ENCODE measurements around the gene OSGEP.
"Not testable (repeated sequence)": the region's sequence is repeated elsewhere in the genome, so short reads cannot be mapped to it uniquely, and the experiment has no call there.

OSGEP gene

DNA sequence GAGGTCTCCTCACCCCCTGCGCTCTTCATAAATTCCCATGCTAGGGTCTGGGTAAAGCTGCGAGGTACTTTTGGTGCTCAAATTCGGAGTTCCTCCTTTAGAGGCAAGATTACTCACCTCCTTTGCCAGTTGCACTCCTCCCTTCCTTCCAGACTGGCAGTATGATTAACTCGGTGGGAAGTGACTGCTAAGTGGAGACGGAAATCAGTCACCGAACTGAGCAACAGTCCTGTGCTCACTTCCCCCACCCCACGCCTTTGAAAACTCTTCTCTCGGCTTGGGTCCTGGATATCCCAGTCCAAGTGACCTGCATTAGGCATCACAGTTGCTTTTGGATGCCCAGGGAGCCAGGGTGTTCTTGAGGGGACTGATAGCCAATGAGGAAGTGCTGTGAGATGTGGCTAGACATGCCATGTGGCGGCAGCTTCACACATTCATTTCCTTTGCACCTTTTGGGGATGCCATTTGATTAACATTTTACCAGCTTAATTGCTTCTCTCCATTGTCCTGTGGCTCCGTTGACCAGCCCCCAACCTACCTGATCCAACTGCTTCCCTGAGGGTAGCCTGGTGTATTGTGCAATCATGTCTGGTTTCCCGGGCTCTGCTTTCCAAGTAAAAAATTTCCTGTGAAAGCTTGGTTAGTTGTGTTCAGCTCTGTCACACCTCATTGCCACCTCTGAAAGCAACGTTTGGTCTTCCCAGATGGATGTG, 15.4 kb upstream of the OSGEP start:
- FAIRE-seq: no peak
- DNase-seq (ENCODE audit: low spot score): peak; percentile 72

DNA sequence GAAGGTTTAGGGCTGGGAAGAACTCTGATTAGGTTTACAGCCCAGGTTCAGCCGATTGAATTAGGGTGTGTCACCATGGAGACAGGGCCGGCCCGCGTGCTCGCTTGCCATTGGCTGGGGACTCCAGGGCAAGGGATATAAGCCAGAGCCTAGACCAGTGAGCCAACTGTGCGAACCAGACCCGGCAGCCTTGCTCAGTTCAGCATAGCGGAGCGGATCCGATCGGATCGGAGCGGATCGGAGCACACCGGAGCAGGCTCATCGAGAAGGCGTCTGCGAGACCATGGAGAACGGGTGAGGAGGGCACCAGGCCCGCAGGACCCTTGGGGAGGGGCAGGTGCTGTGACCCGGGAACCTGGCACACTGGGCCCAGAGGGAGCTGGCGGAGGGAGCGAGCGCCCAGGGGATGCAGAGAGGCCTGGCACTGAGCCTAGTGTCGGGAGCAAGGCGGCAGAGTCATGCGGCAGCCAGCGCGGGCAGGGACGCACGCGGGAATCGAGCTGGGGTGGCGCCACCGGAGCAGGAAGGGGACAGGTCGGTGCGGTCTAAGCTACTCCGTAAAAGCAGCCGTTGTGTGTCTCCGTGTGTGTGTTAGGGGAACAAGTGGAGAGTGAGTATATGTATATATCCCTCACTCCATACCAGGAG, 14.8 kb upstream of the OSGEP start, which contains the start of gene PNP:
Gene PNP (plus strand): TSS at position 165 of the 648 bp plus-strand sequence. CDS start 119 bp downstream, at position 284.
- peak; percentile 98 for DNase-seq (ENCODE audit: low spot score)
- peak; percentile 86 for FAIRE-seq

DNA sequence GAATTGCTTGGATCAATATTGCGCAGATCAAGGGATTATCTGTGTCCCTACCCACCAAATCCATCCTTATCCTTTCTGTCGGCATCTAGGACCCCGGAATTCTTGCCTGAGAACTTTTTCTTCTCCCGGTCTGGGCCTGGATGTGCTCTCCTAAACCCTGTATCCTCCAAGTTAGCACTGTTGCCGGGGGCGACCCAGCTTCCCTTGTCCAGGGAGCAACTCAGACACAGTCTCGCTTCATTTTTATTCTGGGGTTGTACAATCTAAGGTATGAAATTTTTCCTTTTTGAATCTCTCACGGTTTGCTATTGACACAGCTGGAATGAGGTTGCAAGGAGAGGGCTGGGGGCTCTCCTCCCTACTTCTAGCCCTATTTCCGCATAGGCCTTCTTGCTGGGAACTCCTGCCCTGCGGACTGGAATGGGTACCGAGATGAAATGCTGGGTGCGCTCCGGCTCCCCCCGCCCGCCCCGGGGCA, 14.2 kb upstream of the OSGEP start:
- peak; percentile 19 for DNase-seq (ENCODE audit: low spot score)
- no peak for FAIRE-seq

DNA sequence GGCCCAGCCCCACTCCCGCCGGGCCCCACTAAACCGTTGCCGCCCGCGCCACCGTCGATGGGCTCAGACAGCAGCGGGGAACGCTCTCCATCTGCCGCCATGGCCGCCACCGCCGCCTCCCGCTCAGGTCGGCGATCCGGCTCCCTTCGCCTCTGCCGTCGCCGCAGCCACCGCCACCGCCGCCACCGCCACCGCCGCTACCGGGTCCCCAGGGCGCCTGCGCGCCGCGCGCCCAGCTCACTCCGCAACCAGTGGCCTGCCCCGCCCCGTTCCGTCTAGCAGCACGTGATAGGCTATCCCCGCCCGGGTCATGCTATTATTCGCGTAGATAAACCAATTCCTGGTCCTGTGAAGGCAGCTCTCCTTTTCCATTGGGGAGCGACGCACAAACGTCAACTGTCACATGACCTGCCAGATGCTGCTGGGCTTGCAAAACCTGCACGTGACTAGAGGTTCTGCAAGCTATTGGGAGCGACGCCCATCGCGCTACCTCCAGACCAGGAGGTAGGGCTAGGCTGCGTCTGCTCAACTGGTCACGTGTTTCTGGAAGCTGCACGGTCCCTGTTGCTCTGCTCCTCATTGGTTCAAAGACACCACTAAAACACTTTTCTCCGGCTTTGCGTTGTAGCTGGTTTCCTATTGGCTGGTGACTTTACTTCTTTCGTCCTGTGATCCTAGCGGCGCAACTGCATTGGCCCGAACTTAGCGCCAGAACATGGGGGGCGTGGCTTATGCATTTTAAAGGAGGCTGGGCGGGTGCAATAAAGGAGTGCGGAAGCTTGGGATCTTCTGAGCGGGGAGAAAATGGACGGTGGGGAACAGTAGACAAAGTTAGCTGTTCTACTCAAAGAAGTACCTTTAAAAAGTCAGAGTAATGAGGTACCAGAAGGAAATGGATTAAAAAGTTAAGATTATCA, 6.9 kb upstream of the OSGEP start, which contains the start of gene PIP4P1:
Gene PIP4P1 (minus strand): TSS at position 210 of the 917 bp plus-strand sequence. CDS start 109 bp downstream, at position 101.
- FAIRE-seq (peak; percentile 98), DNase-seq (ENCODE audit: low spot score) (peak; percentile 97)

DNA sequence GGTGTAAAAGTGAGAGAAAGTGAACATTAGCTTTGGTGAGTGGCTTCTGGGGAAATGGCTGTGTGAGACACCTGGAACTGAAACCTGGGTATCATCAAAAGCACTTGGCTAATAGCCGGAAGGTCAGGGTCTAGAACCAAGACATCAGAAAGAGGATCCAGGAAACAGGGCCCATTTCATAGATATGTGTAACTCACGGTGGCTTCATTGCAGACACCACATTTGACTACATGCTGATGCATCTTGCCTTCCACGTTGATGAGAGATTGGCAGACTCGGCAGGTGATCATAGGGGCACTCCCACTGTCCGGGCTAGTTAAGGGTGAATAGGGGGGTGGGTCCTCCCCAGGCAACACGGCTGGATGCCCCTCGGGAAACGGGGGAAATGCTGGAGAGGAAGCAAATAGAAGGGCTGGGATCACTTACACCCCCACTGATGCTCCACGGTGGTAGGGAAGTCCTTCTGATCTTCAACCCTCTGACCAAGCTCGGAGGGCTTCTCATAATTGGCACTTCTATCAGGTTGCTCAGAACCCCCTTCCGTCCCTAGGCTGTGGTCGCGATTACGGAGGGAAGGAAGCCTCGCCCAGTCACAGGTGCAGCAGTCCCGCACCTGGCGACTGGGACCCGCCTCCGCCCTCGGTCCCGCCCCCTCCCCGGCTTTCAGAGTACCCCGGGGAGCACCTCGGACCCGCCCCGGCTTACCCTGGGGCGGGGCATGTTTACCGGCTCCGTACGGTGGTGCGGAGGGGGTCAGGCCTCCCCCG, 6.0 kb upstream of the OSGEP start:
- no peak for FAIRE-seq

DNA sequence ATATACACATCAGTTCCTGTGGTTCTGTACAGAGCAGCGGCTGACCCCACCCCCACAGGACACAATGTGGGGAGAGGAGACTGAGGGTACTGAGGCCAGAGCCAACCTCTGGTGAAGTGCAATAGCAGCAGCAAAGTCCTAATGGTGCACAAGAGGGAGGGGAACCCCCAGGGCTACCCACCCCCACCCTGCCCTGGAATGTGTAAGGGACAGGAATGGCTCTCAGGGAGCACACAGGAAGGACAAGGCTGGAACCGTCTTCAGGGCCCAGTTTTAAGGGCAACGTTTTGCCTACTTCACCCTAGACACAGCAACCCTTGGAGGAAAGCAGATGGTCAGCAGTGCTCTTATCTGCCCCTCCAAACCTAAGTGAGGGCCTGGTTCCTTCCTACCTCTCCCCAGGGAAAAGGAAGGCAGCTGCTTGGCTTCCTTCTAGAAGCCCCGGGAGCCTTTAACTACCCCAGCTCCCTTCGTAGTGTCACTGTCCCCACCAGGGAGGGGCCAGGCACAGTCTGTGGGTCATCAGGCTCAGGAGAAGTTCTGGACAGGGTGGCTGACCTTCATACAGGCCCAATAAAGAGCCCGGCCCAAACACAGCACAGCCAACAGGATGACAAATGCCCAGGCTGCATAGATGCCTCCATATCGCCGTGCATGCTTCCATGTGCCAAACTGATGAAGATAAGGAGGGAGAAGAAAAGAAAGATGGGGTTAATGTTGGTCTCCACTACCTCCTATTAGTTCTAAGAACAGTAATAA, 3.6 kb upstream of the OSGEP start:
- DNase-seq (ENCODE audit: low spot score) (no peak), FAIRE-seq (no peak)

More for the DNA sequence above, 6.0 kb upstream of the OSGEP start:
- peak; percentile 29 for DNase-seq (ENCODE audit: low spot score)

DNA sequence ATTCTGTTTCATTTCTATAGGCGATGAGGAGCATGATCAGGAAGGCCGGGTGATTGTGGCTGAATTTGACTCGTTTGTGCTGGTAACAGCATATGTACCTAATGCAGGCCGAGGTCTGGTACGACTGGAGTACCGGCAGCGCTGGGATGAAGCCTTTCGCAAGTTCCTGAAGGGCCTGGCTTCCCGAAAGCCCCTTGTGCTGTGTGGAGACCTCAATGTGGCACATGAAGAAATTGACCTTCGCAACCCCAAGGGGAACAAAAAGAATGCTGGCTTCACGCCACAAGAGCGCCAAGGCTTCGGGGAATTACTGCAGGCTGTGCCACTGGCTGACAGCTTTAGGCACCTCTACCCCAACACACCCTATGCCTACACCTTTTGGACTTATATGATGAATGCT, 2.4 kb upstream of the OSGEP start:
- no peak for DNase-seq (ENCODE audit: low spot score)
- no peak for FAIRE-seq

DNA sequence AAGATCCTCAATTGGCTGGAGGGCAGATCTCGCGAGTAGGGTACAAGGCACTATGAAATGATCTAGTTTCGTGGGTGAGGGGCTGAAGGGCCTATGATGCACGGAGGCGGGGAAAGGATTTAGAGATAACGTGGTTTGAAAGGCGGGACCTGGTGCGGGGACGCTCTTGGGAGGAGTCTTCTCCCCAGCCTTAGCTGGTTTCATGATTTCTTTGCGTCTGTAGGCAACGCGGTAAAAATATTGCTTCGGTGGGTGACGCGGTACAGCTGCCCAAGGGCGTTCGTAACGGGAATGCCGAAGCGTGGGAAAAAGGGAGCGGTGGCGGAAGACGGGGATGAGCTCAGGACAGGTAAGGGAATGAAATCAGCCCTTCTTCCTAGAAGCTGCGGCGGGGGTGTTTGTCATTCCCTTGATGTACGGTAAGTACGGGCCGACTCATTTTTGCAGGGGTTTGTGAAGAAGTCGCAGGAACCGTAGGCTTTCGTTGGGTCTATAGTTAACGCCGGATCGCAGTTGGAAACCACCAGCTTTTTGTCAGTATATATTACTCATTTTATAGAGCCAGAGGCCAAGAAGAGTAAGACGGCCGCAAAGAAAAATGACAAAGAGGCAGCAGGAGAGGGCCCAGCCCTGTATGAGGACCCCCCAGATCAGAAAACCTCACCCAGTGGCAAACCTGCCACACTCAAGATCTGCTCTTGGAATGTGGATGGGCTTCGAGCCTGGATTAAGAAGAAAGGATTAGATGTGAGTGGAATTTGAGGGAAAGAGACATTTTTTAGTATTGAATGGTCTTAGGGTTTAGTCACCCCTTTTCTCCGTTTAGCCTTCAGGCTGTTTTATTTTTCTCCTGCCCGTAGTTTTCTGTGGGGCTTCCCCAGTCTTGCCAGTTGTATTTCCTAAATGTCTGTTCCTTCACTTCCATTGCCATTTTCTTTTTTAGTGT, 1.0 kb upstream of the OSGEP start:
- DNase-seq (ENCODE audit: low spot score) (peak; percentile 66), FAIRE-seq (no peak)

DNA sequence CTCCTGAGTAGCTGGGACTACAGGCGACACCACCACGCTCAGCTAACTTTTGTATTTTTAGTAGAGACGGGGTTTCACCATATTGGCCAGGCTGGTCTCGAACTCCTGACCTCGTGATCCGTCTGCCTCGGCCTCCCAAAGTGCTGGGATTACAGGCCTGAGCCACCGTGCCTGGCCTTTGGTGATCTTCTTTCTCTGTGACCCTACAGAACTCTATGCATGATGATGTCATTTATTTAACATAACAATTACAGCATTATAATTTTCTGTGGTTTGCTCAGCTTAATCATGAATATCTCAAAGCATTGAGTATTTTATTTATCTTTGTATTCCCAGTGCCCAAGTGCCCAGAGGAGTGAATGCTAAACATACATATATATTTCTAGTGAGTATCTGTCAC, 1.8 kb downstream of the OSGEP start:
- FAIRE-seq; DNase-seq (ENCODE audit: low spot score): not testable (repeated sequence)

DNA sequence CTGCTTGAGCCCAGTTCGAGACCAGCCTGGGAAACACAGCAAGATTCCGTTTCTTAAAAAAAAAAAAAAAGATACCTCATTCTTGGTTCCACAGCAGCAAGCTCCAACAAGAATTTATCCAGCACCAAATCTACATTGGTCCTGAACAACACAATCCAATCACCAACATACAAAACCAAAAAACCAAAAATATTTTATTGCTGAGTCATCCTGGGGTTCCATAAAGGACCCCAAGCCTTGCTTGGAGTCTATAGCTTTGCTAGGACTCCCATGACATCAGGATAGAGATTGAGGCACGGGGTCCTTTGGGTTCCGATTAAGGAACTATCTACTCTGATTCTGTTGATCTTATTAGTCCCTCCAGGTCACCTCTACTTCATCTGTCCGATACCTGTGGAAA, 7.7 kb downstream of the OSGEP start:
- no peak for DNase-seq (ENCODE audit: low spot score)
- FAIRE-seq: no peak

DNA sequence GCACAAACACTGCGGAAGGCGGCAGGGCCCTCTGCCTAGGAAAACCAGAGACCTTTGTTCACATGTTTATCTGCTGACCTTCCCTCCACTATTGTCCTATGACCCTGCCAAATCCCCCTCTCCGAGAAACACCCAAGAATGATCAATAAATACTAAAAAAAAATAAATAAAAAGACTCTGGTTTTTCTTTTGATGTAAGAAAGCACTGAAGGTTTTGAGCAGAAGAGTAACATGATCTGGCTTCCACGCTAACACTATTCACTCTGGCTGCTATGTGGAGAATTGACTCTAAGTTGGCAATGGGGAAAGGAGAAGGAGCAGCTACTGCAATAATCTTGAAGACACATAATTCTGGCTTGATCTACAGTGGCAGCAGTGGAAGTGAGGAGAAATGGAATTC, 11.0 kb downstream of the OSGEP start:
- FAIRE-seq; DNase-seq (ENCODE audit: low spot score): not testable (repeated sequence)

DNA sequence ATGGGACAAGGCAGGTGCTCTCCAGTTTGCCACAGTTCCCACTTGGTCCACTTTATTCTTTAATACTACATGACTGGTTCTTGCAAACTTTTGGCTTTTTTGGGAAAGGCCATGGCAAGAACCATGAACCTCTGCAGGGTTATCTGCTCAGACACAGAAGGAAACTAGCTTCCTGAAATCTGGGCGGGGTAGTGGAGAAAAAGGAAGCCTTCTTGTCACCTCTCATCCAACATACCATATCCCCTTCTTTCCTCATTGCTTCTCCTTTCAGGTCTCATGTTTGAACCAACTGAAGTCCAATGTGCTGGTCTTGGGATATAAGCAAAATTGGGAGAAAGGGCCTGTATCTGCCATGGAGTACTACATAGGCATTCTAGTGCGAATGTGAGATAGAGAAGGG, 13.2 kb downstream of the OSGEP start:
- FAIRE-seq: no peak

DNA sequence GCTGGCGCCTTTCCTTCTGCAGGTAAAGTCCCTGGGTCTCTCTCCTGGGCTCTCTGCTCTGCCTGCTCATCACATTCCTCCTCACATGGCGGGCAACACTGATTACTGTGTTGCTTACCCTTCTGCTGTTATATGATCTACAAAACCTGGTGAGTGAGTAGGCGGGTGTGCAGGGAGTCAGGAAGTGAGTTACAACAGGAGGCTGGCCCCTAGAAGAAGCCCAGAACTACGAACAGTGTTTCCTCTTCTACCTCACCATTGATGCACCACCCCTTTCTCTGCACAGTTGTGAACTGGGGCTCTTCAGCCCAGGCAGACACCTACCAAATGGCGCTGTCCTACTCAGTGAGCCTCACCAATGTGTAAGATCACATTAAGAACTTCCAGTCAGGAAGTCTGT, 13.7 kb downstream of the OSGEP start:
- FAIRE-seq: no peak
- no peak for DNase-seq (ENCODE audit: low spot score)

More for the DNA sequence above, 13.2 kb downstream of the OSGEP start:
- DNase-seq (ENCODE audit: low spot score): no peak

DNA sequence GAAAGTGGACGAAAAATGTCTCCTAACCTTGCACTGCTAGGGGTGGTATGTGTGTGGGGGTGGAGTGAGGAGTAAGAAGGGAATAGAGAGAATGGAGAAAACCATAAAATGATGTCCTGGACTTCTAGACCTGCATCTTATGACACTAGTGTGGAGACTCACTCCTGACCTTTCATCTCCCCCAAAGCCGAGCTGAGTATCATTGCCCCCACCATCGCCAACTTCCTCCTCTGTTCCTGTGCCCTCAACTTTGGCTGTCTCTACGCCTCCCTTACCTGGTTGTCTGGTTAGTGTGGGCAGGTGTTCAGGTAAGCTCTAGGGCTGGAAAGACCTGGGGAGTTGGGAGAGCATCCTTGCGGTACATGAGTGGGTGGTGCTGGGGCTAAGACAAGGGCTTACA, 14.1 kb downstream of the OSGEP start:
- FAIRE-seq (no peak), DNase-seq (ENCODE audit: low spot score) (no peak)

DNA sequence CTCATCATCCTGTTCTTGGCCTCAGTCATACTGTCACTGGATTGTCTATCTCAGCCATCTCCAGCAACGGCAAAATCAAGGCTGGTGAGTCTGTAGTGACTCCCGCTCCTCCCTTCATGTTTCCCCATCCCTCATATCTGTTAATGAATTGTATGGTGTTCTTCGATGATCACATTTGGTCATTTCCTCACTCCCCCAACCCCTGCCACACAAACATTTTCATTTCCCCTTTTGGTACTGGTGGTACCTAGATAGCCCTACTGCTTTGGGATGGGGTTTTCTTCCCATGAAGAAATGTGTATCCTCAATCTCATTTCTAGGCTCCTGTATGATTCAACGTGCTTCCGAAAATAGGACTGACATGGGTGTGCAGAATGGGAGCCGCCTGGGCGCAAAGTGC, 15.9 kb downstream of the OSGEP start:
- DNase-seq (ENCODE audit: low spot score) (no peak), FAIRE-seq (no peak)

DNA sequence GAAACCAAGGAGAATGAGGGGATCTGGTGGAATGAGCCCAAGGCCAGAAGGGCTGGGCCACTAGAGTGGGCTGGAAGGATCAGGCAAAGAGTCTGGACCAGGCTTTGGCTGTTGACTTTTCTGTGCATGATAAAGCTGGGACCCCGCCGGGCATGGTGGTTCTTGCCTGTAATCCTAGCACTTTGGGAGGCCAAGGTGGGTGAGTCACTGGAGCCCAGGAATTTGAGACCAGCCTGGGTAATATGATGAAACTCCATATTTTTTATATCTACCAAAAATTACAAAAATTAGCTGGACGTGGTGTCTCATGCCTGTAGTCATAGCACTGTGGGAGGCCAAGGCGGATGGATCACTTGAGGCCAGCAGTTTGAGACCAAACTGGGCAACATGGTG, 18.3 kb downstream of the OSGEP start:
- DNase-seq (ENCODE audit: low spot score): no peak
- FAIRE-seq: no peak

DNA sequence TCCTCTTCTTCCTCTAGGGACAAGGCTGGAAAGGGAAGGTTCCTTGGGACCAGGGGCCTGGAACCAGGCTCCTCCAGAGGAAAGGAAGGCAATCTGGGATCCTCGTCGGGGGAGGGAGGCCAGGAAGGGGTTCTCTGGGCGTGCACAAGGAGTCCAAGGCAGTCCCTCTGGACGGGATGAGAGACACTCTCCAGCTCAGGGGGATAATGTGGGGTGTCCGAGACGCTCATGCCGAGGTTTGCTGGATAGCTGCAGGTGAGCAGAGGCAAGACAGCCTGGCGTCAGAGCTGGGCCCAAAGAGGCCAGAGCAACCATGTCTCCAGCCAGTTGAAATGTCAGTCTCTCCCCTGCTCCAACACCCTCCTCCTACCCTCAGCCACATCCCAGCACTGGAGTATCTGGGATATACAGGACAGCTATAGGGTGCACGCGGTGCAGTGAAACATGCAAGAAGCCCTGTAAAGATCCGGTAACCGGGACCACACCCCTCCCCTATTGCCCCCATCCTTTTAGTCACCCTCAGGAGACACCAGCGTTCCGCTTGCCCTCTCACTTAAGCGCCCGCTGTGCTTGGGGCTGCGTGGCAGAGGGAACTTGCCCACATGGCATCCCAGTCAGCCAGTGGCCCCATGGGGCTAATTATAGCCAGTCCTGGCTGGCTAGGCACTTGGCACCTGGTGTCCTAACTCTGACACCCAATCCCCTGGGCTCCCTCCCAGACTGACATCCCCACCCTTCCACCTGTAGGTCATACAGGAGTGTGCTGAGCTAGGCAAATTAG, 18.8 kb downstream of the OSGEP start, which contains the start of gene KLHL33:
Gene KLHL33 (minus strand): TSS at position 585 of the 781 bp plus-strand sequence. CDS start 355 bp downstream, at position 230.
- DNase-seq (ENCODE audit: low spot score) (no peak), FAIRE-seq (no peak)
